ENCODE measurements around the gene ZNF268.

- TF ChIP-seq CTCF (conservative IDR thresholded peaks at IDR 0.05; ENCODE audit: low read depth, low read length), result 0 out of 2 replicates have a peak, but pooled peaks have one; percentile 16
- no peak for TF ChIP-seq EZH2 (IDR thresholded peaks at IDR 0.05; ENCODE audit: low read length, unreplicated experiment)
These were observed at the start of gene ZNF268 for GRCh38 chr12:133181238-133181959.

All from PC-3 (cell line).